ENCODE results near the gene TMEM184A. TPM values are rescaled to one million over a fixed set of nuclear protein-coding genes. Genes with fewer than 3 reads are reported as not detected.

TMEM184A gene
- total RNA-seq, 1 donor from 2014 or later: not detected

DNA sequence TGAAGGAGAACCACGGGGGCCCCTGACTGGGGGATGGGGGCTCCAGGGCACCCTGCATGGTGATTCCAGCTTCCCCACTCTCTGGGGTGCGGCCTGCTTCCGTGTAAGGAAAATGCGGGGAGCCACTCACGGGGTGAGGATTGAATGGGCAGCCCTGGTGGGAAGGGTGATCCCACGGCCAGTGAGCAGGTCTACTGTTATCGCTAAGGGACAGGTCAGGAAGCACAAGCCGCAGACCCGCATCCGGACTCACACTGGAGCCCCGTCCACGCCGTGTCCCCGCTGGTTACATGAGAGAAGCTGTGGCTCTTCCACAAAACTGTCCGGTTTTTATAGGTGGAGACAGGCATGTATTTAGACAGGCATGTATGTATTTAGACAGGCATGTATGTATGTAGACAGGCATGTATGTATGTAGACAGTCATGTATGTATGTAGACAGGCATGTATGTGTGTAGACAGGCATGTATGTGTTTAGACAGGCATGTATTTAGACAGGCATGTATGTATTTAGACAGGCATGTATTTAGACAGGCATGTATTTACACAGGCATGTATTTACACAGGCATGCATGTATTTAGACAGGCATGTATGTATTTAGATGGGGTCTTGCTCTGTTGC, 8.1 kb upstream of the TMEM184A start:
- peaks cover 0 to 10% of the 10 kb centered on the region in 2 donors for H3K36me3 ChIP-seq
- TF ChIP-seq, protein P1, sequence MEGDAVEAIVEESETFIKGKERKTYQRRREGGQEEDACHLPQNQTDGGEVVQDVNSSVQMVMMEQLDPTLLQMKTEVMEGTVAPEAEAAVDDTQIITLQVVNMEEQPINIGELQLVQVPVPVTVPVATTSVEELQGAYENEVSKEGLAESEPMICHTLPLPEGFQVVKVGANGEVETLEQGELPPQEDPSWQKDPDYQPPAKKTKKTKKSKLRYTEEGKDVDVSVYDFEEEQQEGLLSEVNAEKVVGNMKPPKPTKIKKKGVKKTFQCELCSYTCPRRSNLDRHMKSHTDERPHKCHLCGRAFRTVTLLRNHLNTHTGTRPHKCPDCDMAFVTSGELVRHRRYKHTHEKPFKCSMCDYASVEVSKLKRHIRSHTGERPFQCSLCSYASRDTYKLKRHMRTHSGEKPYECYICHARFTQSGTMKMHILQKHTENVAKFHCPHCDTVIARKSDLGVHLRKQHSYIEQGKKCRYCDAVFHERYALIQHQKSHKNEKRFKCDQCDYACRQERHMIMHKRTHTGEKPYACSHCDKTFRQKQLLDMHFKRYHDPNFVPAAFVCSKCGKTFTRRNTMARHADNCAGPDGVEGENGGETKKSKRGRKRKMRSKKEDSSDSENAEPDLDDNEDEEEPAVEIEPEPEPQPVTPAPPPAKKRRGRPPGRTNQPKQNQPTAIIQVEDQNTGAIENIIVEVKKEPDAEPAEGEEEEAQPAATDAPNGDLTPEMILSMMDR (IDR thresholded peaks at IDR 0.05): no peak
- H3K27ac ChIP-seq: no peak overlapping the region
- H3K27me3 ChIP-seq: no peaks in the 10 kb centered on the region
- H3K4me1 ChIP-seq: peaks cover under 1 to 5% of the 10 kb centered on the region in 2 donors
- H3K4me3 ChIP-seq: no peak overlapping the region
- DNase-seq (ENCODE audit: low spot score in 2 of 2): no peak
- intact Hi-C loops (cut with DNase I): no loop called here
- no peaks in the 10 kb centered on the region for H3K9me3 ChIP-seq

DNA sequence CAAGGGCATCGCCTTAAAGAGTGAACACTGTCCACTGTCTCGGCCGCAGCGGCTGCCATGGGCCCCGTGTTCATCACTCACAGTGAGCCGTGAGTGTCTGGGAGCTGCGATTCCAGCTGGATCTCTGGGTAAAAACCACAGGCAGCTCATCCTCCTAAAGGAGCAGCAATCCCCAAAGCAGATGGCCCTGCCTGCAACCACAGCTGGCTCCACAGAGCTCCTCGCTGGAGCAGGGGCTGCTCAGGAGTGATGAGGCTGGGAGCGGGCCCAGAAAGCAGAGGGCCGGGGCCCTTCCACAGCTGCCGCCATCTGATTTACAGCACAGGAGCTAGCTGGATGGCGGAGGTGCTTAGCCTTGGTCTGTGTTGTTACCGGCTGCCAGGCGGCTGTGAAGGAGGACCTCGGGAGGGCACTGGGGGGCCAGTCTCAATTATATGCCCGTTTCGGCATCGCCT, 6.6 kb upstream of the TMEM184A start:
- intact Hi-C loops (cut with DNase I): no loop called here
- Histone ChIP-seq H3K9me3 (no peaks in the 10 kb centered on the region), H3K27ac (no peak overlapping the region), H3K4me3 (no peak overlapping the region), H3K27me3 (no peaks in the 10 kb centered on the region), H3K4me1 (no peaks in the 10 kb centered on the region), H3K36me3 (peaks cover 0 to 9% of the 10 kb centered on the region in 2 donors)
- TF ChIP-seq, protein P1 (IDR thresholded peaks at IDR 0.05): no peak
- no peak for DNase-seq (ENCODE audit: low spot score in 2 of 2)

DNA sequence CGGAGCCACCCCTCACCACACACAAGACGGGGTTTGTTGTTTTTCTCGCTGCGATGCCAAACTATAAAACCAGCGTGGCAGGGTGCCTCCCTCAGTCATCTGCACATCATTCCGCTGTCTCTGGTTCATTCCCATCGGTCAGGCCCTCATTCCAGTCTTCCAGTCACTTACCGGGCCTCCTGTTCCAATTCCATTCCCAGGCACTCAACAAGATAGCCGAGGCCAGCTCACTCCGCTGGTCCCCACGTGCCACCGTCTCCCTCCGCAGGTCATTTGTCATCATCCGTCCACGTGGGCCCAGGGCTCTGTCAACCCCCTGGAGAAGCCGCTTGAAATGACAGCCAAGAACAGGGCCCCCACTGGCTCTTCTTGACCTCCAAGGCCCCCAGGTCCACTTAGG, 6.1 kb upstream of the TMEM184A start:
- no peak overlapping the region for H3K27ac ChIP-seq
- H3K9me3 ChIP-seq: no peaks in the 10 kb centered on the region
- peaks cover 0 to 4% of the 10 kb centered on the region in 2 donors for H3K36me3 ChIP-seq
- H3K27me3 ChIP-seq: no peaks in the 10 kb centered on the region
- TF ChIP-seq, protein P1 (IDR thresholded peaks at IDR 0.05): no peak
- DNase-seq (ENCODE audit: low spot score in 2 of 2): no peak
- no peak overlapping the region for H3K4me3 ChIP-seq
- H3K4me1 ChIP-seq: no peaks in the 10 kb centered on the region
- intact Hi-C loops (cut with DNase I): no loop called here

DNA sequence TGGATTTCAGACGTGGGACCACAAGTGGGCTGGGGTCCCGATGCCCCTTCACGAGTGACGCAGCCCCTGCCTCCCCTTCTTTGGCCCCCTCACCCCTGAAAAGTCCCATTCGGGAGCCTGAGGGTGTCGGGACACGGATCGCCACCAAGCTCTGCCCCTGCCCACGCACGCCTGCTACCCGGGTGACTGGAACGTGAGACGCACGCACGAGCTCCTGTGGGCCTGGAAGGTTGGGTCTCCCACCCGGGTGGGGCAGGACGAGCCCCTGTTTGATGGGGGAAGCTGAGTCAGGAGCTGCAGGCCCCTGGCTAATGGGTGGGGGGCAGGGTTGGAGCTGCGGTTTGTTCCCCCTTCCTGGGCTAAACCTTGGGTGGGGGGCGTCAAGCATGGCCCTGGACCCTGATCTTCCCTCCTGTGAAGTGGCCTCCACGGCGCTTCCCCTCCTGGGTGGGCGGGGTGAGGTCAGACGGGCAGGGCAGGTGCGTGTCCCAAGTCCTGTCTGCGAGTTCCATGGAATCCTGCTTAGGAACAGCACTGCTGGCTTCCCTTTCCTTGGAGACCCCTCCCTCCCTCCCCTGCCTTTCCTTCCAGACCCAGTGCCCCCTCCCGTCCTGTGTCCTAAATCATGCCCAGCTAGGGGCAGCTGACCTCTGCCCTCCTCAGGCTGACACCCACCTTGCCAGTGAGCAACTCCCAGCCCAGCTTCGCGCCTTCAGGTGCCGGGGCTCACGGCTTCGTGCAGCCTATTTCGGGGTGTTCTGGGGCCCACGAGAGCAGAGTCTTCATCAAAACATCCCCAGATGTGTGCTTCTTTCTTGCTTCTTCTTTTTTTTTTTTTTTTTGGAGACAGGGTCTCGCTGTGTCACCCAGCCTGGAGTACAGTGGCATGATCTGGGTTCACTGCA, 5.3 kb upstream of the TMEM184A start:
- Histone ChIP-seq H3K27me3 (no peaks in the 10 kb centered on the region), H3K4me1 (no peaks in the 10 kb centered on the region), H3K27ac (no peak overlapping the region), H3K4me3 (no peak overlapping the region), H3K9me3 (no peaks in the 10 kb centered on the region), H3K36me3 (no peaks in the 10 kb centered on the region)
- intact Hi-C loops (cut with DNase I): no loop called here
- DNase-seq (ENCODE audit: low spot score in 2 of 2): no peak
- TF ChIP-seq, protein P1 (IDR thresholded peaks at IDR 0.05): no peak

DNA sequence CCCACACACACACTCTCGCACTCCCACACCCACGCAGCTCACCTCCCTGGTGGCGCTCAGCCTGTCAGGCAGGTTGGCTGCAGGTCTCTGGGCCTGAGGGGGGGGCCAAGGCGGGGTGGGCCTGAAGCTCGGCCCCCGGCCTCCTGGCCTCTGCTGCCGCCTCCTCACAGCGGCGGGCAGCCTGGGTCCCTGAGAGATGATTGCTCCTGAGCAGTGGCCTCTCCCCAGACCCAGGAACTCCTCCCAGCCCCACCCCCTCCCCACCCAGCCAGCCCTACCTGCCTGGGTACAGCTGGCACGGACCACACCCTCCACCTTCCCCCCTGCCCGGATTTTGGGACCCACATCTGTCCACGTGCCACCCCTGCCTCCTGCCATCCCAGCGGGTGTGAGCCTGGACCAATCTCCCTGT, 4.6 kb upstream of the TMEM184A start:
- TF ChIP-seq, protein P1 (IDR thresholded peaks at IDR 0.05): no peak
- intact Hi-C loops (cut with DNase I): no loop called here
- DNase-seq (ENCODE audit: low spot score in 2 of 2): no peak
- Histone ChIP-seq H3K9me3 (no peaks in the 10 kb centered on the region), H3K27ac (no peak overlapping the region), H3K4me1 (peaks cover 0 to 5% of the 10 kb centered on the region in 2 donors), H3K27me3 (no peaks in the 10 kb centered on the region), H3K36me3 (no peaks in the 10 kb centered on the region), H3K4me3 (no peak overlapping the region)
